ENCODE measurements around the gene RUNDC1.

- no peak for TF ChIP-seq POLR2A (IDR thresholded peaks at IDR 0.05)
- no peak for TF ChIP-seq CTCF (IDR thresholded peaks at IDR 0.05)
These were observed 8.8 kb upstream of the RUNDC1 start for GRCh38 chr17:42971589-42971988.

Measured in lower leg skin (tissue), 3 donors.